H1 (cell line): Measurements from ENCODE around the gene SEMA4D. TPM values are rescaled to one million over a fixed set of nuclear protein-coding genes. Genes with fewer than 3 reads are reported as not detected.

Experiments
- CTCF ChIA-PET: fragments of 300-600 bp; sonication (Branson Sonifier 250); formaldehyde crosslinking; loops from one replicate; lab custom pipeline; 2021; ENCODE audit not compliant: partially characterized antibody; lab: Charles Lee
- POLR2A ChIA-PET: fragments of 300-600 bp; sonication (Branson Sonifier 250); formaldehyde crosslinking; loops from one replicate; lab custom pipeline; 2021; ENCODE audit warnings: inconsistent platforms; ENCODE audit not compliant: partially characterized antibody; lab: Charles Lee
- DNase-seq, 2 experiments: peaks; one replicate each; pipeline versions ENCODE4 v3.0.0 to v3.0.0-alpha.2; 2010 to 2022; ENCODE audit warnings: low spot score in 2 of 2, low read depth in 1 of 2, mixed read lengths in 1 of 2
- FAIRE-seq: peaks from 2 replicates; lab custom pipeline; 2011; peaks lifted over from hg19 to GRCh38; lab: Jason Lieb, UNC
- H2AFZ ChIP-seq: 2 replicates; pipeline ENCODE4 v1.8.1; 2012; ENCODE audit warnings: low read length, inconsistent platforms
- H2AK5ac ChIP-seq: 2 replicates; pipeline ENCODE4 v1.6.1; 2013; ENCODE audit warnings: low read depth, low read length
- H2BK120ac ChIP-seq: replicated peaks from 2 replicates; pipeline ENCODE3; 2013; ENCODE audit warnings: low read depth, low read length, inconsistent platforms
- H2BK12ac ChIP-seq: 2 replicates; pipeline ENCODE4 v1.6.1; 2013; ENCODE audit warnings: low read depth, low read length
- H2BK15ac ChIP-seq: 2 replicates; pipeline ENCODE4 v1.6.1; 2013; ENCODE audit warnings: low read length
- H2BK20ac ChIP-seq: 2 replicates; pipeline ENCODE4 v1.6.1; 2013; ENCODE audit warnings: low read length
- H2BK5ac ChIP-seq: 2 replicates; pipeline ENCODE4 v1.6.1; 2013; ENCODE audit warnings: low read depth, low read length
- H3K14ac ChIP-seq: 2 replicates; pipeline ENCODE4 v1.6.1; 2013; ENCODE audit warnings: inconsistent platforms; ENCODE audit not compliant: insufficient read length
- H3K18ac ChIP-seq: 2 replicates; pipeline ENCODE4 v1.6.1; 2013; ENCODE audit warnings: low read length; ENCODE audit errors: extremely low read depth
- H3K23ac ChIP-seq: 2 replicates; pipeline ENCODE4 v1.6.1; 2013; ENCODE audit warnings: inconsistent platforms; ENCODE audit not compliant: insufficient read length
- H3K23me2 ChIP-seq: 2 replicates; pipeline ENCODE4 v1.6.1; 2013; ENCODE audit warnings: low read depth, low read length
- H3K27ac ChIP-seq: 2 replicates; pipeline ENCODE4 v1.6.1; 2011; ENCODE audit warnings: low read depth, low read length, inconsistent platforms
- H3K27me3 ChIP-seq, 4 experiments: replicated peaks in 1 of 4; 1 replicate in 1 of 4; 2 replicates in 3 of 4; pipeline versions ENCODE4 v1.6.1 to v1.8.1; 2011 to 2013; ENCODE audit warnings: low read length in 3 of 4, mild to moderate bottlenecking in 3 of 4, inconsistent platforms in 2 of 4, mixed read lengths in 2 of 4, moderate library complexity in 1 of 4; ENCODE audit not compliant: control insufficient read depth in 3 of 4, insufficient read depth in 3 of 4; ENCODE audit errors: extremely low read depth in 1 of 4
- H3K36me3 ChIP-seq, 4 experiments: 2 replicates each; pipeline versions ENCODE4 v1.6.1 to v1.8.1; 2011 to 2013; ENCODE audit warnings: mild to moderate bottlenecking in 4 of 4, low read length in 3 of 4, moderate library complexity in 2 of 4, control low read depth in 1 of 4, inconsistent platforms in 1 of 4; ENCODE audit not compliant: insufficient read depth in 4 of 4, control insufficient read depth in 2 of 4
- H3K4ac ChIP-seq: replicated peaks from 2 replicates; pipeline ENCODE3; 2013; ENCODE audit warnings: low read length, low read depth, mixed read lengths, inconsistent platforms; ENCODE audit not compliant: insufficient read length
- H3K4me1 ChIP-seq, 4 experiments: replicated peaks in 1 of 4; 1 replicate in 1 of 4; 2 replicates in 3 of 4; pipeline versions ENCODE4 v1.6.1 to v1.8.1; 2011 to 2013; ENCODE audit warnings: low read length in 3 of 4, inconsistent platforms in 2 of 4, mixed read lengths in 1 of 4; ENCODE audit not compliant: insufficient read depth in 4 of 4, control insufficient read depth in 3 of 4
- H3K4me2 ChIP-seq, 2 experiments: 2 replicates each; pipeline versions ENCODE4 v1.6.1 to v1.8.1; 2011 to 2013; ENCODE audit warnings: low read depth in 2 of 2, low read length in 2 of 2, control low read depth in 1 of 2, inconsistent platforms in 1 of 2, mild to moderate bottlenecking in 1 of 2; ENCODE audit not compliant: insufficient read depth in 1 of 2
- H3K4me3 ChIP-seq, 4 experiments: fragments of 200-600, 300-600 bp in 1 of 4; sonication (generic), shearing (Covaris generic), sonication (Bioruptor Twin) in 1 of 4; 2 replicates each; pipeline versions ENCODE4 v1.5.1 to v1.8.1; 2011 to 2016; ENCODE audit warnings: low read length in 4 of 4, low read depth in 3 of 4, control low read depth in 2 of 4, inconsistent platforms in 2 of 4, mild to moderate bottlenecking in 2 of 4, mixed read lengths in 1 of 4, moderate library complexity in 1 of 4; ENCODE audit not compliant: insufficient read depth in 2 of 4; ENCODE audit errors: extremely low read depth in 1 of 4
- H3K56ac ChIP-seq: replicated peaks from 2 replicates; pipeline ENCODE3; 2013; ENCODE audit warnings: low read depth, mild to moderate bottlenecking, mixed read lengths, low read length, inconsistent platforms; ENCODE audit not compliant: insufficient read length
- H3K79me1 ChIP-seq: 2 replicates; pipeline ENCODE4 v1.6.1; 2013; ENCODE audit warnings: low read depth, low read length, control low read depth
- H3K79me2 ChIP-seq, 2 experiments: 2 replicates each; pipeline versions ENCODE4 v1.6.1 to v1.8.1; 2012 to 2013; ENCODE audit warnings: low read length in 2 of 2, mild to moderate bottlenecking in 2 of 2, inconsistent platforms in 1 of 2; ENCODE audit not compliant: insufficient read depth in 2 of 2, control insufficient read depth in 1 of 2
- H3K9ac ChIP-seq, 4 experiments: replicated peaks in 1 of 4; 1 replicate in 1 of 4; 2 replicates in 3 of 4; pipeline versions ENCODE4 v1.6.1 to v1.8.1; 2011 to 2013; ENCODE audit warnings: low read depth in 3 of 4, low read length in 3 of 4, control low read depth in 2 of 4, mild to moderate bottlenecking in 2 of 4, moderate library complexity in 2 of 4, inconsistent platforms in 1 of 4; ENCODE audit errors: extremely low read depth in 1 of 4
- H3K9me3 ChIP-seq, 2 experiments: 2 replicates each; pipeline versions ENCODE4 v1.6.1 to v1.8.1; 2012 to 2013; ENCODE audit warnings: mild to moderate bottlenecking in 2 of 2, moderate library complexity in 2 of 2, control low read depth in 1 of 2, inconsistent platforms in 1 of 2, low read depth in 1 of 2, low read length in 1 of 2, mixed read lengths in 1 of 2; ENCODE audit not compliant: insufficient read depth in 2 of 2
- H4K20me1 ChIP-seq, 2 experiments: replicated peaks in 1 of 2; 2 replicates each; pipeline versions ENCODE3 to v1.8.1; 2011 to 2013; ENCODE audit warnings: inconsistent platforms in 2 of 2, low read length in 2 of 2, mild to moderate bottlenecking in 1 of 2; ENCODE audit not compliant: insufficient read depth in 2 of 2, control insufficient read depth in 1 of 2
- H4K5ac ChIP-seq: 2 replicates; pipeline ENCODE4 v1.6.1; 2013; ENCODE audit warnings: low read length, low read depth, mixed read lengths, inconsistent platforms; ENCODE audit not compliant: insufficient read length
- H4K8ac ChIP-seq: 2 replicates; pipeline ENCODE4 v1.8.0; 2013; ENCODE audit warnings: mild to moderate bottlenecking, moderate library complexity, low read length, inconsistent platforms; ENCODE audit not compliant: insufficient read depth; ENCODE audit errors: extremely low read depth
- H4K91ac ChIP-seq: replicated peaks from 2 replicates; pipeline ENCODE3; 2013; ENCODE audit warnings: low read length, mixed read lengths, inconsistent platforms; ENCODE audit not compliant: insufficient read length
- BACH1 ChIP-seq: IDR thresholded peaks from 2 replicates; pipeline ENCODE4 v1.6.1; 2012; ENCODE audit warnings: low read length, improper control_type of control experiment
- CBX8 ChIP-seq: fragments of 300-800, 300-1000 bp; sonication (generic); IDR thresholded peaks from 2 replicates; pipeline ENCODE4 v1.7.1; 2016; ENCODE audit warnings: low read depth, low read length, borderline replicate concordance
- CHD1 ChIP-seq: IDR thresholded peaks from 2 replicates; pipeline ENCODE4 v1.6.1; 2012; ENCODE audit warnings: low read depth, low read length, improper control_type of control experiment
- EGR1 ChIP-seq: IDR thresholded peaks from 2 replicates; pipeline ENCODE4 v1.6.1; 2011; ENCODE audit warnings: low read depth, low read length, borderline replicate concordance
- HDAC6 ChIP-seq: IDR thresholded peaks from one replicate; pipeline ENCODE4 v1.7.1; 2012; ENCODE audit warnings: low read depth, mild to moderate bottlenecking, inconsistent platforms, low read length, moderate library complexity
- JUN ChIP-seq: IDR thresholded peaks from 2 replicates; pipeline ENCODE4 v1.6.1; 2011; ENCODE audit warnings: low read depth, mild to moderate bottlenecking, improper control_type of control experiment, low read length
- POU5F1 ChIP-seq: IDR thresholded peaks from 2 replicates; pipeline ENCODE4 v1.6.1; 2011; ENCODE audit warnings: low read depth, mild to moderate bottlenecking, low read length, moderate library complexity
- YY1 ChIP-seq: IDR thresholded peaks from 2 replicates; pipeline ENCODE4 v1.6.1; 2011; ENCODE audit warnings: low read depth, mild to moderate bottlenecking, low read length
- WGBS, 2 experiments: shearing (Covaris generic) in 1 of 2; methylation state at CpG; one replicate each; pipeline versions ENCODE4 v1.1.6 to v1.1.7; 2013 to 2015; ENCODE audit warnings: low lambda C conversion rate in 2 of 2, mixed read lengths in 2 of 2, inconsistent platforms in 1 of 2, low coverage in 1 of 2, missing lambda C conversion rate in 1 of 2; ENCODE audit not compliant: insufficient replicate concordance in 2 of 2, insufficient coverage in 1 of 2, insufficient read length in 1 of 2; ENCODE audit errors: extremely low coverage in 1 of 2, missing lambda C conversion rate in 1 of 2; 5-methylcytosine and 5-hydroxymethylcytosine counted together
- polyA plus RNA-seq, 7 experiments: library from polyadenylated mRNA; depleted of rRNA in 3 of 7; stranded (reverse) in 5 of 7; unstranded in 2 of 7; fragments of >200 nt in 5 of 7; fragments of 200-250 nt in 2 of 7; gene quantifications; 1 replicate in 5 of 7; 2 replicates in 1 of 7; 4 replicates in 1 of 7; pipeline versions ENCODE4 v1.2.1 to v1.2.3, GENCODE V29; 2011 to 2013; ENCODE audit warnings: missing spikeins in 2 of 7, mixed read lengths in 2 of 7
- total RNA-seq: library from RNA; stranded (reverse); fragmentation: NEBNext Ultra II Directional; extraction: Animal tissue kit (Norgen Biotek cat#: 25700); gene quantifications from 2 replicates; pipeline ENCODE4 v1.2.1, GENCODE V29; 2021

The SEMA4D gene
- total and polyA plus RNA-seq, 2 of the 8 experiments (the other 6 are each of a cell fraction or from before 2014, with no cell fraction given), result 21.0 to 70.4 TPM

DNA sequence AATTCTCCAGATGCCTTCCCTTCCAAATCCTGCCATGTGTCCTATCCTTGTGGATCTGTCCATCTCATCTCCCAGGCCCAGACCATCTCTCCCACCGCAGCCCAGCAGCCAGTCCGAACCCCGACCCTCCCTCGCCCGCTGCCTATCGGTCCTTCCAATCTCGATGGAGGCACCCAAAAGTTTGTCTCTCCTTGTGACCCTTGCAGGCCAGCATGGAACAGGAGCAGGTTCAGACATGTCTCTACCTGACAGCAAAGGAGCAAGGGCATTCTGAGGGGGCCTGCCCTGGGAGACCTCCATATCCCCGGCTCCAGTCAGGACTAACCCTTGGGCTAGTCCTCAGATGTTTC lies 51.0 kb downstream of the SEMA4D start:
- no peaks in the 10 kb centered on the region for H3K27me3 ChIP-seq
- ChIA-PET CTCF (interaction anchor here (0.9 to 3.1 kb wide), 3 partner anchors 17 to 102 kb away, joined by 3 to 19 read pairs (median 4); no protein-coding TSS in a partner anchor), POLR2A (no interaction called here)
- H2BK5ac ChIP-seq, result 0 out of 2 replicates have a peak overlapping the region, but pooled peaks have one; percentile 48
- H3K18ac ChIP-seq, result peak overlapping the region; percentile 78; the same call in 1 of the 2 replicates
- no peak overlapping the region for H2BK12ac ChIP-seq
- H2BK20ac ChIP-seq, result no peak overlapping the region
- no peak overlapping the region for H3K23ac ChIP-seq
- H2AK5ac ChIP-seq, result no peak overlapping the region; the same call in 1 of the 2 replicates
- H3K9me3 ChIP-seq, result no peaks in the 10 kb centered on the region
- H3K14ac ChIP-seq, result no peak overlapping the region
- peaks cover 0 to 2% (median 0%) of the 10 kb centered on the region in 4 experiments; a peak in 2 of 8 replicates for H3K36me3 ChIP-seq
- no peak overlapping the region for H3K4me3 ChIP-seq
- peaks cover 7 to 8% of the 10 kb centered on the region in 2 experiments for H4K20me1 ChIP-seq
- H4K5ac ChIP-seq, result no peak overlapping the region
- peaks cover 0 to 14% (median 0%) of the 10 kb centered on the region in 4 experiments; a peak in 2 of 7 replicates for H3K4me1 ChIP-seq
- H4K8ac ChIP-seq, result peak overlapping the region; percentile 57; the same call in 1 of the 2 replicates
- no peak overlapping the region for H2BK15ac ChIP-seq
- H3K79me2 ChIP-seq, result peaks cover 0 to 33% of the 10 kb centered on the region in 2 experiments; a peak in 2 of 4 replicates
- no peak for DNase-seq
- H3K79me1 ChIP-seq, result peaks cover 13% of the 10 kb centered on the region
- no peak for FAIRE-seq
- no peak overlapping the region for H2BK120ac ChIP-seq
- no peak overlapping the region for H3K56ac ChIP-seq
- H3K9ac ChIP-seq, result no peak overlapping the region
- no peak overlapping the region for H4K91ac ChIP-seq
- no peak overlapping the region for H3K4ac ChIP-seq
- H3K4me2 ChIP-seq, result no peak overlapping the region
- no peaks in the 10 kb centered on the region for H3K23me2 ChIP-seq
- no peak overlapping the region; the same call in 1 of the 2 replicates for H3K27ac ChIP-seq
- WGBS, 2 experiments, result 88% methylated on average over 8 of the region's 8 CpGs; no CpG with 5 or more reads in 1 of the 2 experiments
- H2AFZ ChIP-seq, result no peak overlapping the region
- TF ChIP-seq JUN (no peak), HDAC6 (no peak), EGR1 (no peak), CHD1 (no peak), POU5F1 (no peak), CBX8 (no peak), YY1 (no peak), BACH1 (no peak)
